Activated CD4-positive, alpha-beta T cell treated with anti-CD3 and anti-CD28 coated beads for 1 hour (primary cell): ENCODE data around the gene CCM2L.

Experiments
- DNase-seq: peaks from one replicate; pipeline ENCODE4 v3.0.0-alpha.2; 2020

The CCM2L gene

DNA sequence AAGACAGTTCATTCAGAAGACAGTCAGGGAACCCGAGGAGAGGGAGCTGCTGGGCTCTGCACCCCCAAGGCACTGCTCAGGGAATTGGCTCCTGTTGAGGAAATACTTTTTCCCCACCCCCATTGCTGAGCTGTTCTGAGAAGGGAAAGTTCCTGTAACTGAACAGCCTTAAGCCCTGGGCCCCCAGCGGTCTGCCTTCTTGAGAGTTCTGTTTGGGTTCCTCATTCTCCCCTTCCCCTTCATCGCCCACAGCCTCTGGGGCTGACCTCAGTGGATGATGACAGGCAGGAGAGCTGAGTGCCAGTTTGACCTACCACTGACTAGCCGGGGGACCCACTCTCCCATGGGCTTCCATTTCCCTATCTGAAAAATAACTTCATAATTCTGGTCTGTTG is 52.5 kb downstream of the CCM2L start:
- no peak for DNase-seq

DNA sequence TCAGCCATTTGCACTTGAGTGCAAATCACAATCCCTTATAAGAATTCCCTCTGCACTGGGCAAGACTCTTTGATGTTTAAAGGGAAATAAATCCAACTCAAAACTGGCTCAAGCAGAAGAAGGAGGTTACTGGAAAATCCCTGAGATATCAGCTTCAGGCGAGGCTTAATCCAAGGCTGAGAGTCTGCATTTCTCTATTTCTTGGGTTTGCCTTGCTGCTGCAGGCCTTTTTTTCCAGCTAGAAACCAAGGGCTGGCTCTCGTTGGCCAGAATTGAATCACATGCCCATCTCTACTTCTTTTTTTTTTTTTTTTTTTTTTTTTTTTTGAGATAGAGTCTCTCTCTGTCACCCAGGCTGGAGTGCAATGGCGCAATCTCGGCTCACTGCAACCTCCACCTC is 53.5 kb downstream of the CCM2L start:
- no peak for DNase-seq

DNA sequence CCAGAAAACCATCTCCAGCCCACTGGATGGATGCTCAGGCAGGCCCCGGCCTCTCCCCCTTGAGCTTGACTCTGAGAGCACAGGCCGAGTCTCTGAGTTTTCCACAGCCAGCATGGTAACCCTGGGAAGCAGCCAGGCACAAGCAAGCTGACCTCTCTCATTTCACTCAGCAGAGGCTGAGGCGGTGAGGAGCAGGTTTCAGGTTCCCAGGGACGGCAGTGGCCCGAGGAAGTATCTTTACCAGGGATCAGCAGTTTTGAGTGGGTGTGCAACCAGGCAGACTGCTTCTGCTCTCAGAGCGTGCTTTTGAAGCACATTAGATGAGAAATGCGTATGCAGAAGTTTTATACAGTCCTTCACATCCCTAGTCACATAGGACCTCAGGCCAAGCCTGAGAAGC is 54.4 kb downstream of the CCM2L start:
- DNase-seq = no peak

GRCh38 chr20:32067234-32067821 is 57.1 kb downstream of the CCM2L start:
- no peak for DNase-seq

GRCh38 chr20:32068174-32068573 is 57.9 kb downstream of the CCM2L start:
- no peak for DNase-seq

- DNase-seq = no peak
Observed at GRCh38 chr20:32069711-32070110, 59.5 kb downstream of the CCM2L start.

GRCh38 chr20:32070282-32070681 is 60.0 kb downstream of the CCM2L start:
- DNase-seq = no peak

- DNase-seq = no peak
Observed at GRCh38 chr20:32070690-32071213, 60.5 kb downstream of the CCM2L start.

- DNase-seq = no peak
Observed at GRCh38 chr20:32071395-32072167, 61.3 kb downstream of the CCM2L start.

DNA sequence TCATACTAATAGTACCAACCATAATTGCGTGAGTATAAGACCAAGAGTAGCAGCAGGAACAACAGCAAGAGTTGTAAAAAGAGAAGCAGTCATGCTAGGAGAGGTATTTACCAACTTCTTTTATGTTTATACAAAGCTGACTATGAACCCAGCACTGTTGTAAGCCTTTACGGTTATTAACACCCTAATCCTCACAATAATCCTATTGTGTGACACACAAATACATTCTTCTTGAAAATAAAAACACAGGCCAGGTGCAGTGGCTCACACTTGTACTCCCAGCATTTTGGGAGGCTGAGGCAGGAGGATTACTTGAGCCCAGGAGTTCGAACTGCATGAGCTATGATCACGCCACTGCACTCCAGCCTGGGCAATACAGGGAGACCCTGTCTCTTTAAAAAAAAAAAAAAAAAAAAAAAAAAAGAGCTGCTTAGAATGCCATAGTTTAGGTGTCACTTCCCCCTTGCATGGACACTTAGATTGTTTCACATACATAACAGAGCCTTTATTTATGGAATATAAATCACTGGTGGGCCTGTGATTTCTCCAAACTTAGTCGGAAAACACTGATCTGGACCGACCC is 62.0 kb downstream of the CCM2L start:
- DNase-seq = no peak

DNA sequence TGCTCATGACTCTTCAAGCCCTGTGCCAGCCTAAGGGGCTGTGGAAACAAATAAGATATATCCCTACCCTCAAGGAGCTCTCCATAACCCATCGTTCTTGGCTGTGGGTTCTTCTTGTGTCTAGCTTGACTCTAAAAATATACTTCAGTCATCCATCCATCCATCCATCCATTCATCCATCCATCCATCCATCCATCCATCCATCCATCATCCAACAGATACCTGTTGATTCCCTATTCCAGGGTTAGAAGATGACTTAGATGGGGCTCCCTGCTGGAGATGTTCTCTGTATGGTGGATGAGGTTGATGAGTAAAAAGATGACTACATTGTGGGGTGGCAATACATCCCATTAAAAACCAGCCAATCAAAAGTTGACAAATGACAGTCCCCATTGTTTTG is 65.3 kb downstream of the CCM2L start:
- DNase-seq = no peak

DNA sequence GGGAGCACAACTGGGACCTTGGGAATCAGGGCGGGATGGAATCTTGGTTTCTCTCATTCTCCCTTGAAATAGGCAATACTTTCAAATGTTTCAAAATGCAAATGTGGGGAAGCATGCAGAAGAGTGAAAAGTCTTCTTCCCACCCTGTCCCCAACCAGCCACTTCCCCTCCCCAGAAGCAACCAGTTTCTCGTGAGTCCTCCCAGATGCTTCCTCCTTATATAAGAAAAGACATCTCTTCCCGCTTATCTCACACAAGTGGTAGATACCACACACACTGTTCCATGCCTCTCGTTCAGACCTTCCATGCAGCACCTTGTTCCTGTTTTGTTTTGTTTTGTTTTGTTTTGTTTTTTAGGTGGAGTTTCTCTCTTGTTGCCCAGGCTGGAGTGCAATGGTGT is 67.0 kb downstream of the CCM2L start:
- no peak for DNase-seq

GRCh38 chr20:32078322-32078721 is 68.1 kb downstream of the CCM2L start:
- no peak for DNase-seq

DNA sequence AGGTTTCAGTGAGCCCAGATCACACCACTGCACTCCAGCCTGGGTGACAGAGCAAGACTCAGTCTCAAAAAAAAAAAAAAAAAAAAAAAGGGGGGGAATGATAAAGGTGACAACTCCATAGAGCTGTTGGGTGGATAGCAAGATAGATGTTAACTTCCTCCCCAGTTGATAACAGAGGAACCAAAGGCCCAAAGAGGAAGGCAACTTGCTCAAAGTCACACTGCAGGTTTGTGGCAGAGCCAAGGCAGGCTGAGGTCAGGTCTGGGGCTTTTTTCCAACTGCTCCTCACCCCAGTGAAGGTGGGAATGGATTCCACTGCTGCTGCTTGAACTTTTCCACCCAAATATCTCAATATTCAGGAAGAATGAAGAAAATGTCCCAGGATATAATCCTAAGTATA is 68.6 kb downstream of the CCM2L start:
- DNase-seq = no peak

DNA sequence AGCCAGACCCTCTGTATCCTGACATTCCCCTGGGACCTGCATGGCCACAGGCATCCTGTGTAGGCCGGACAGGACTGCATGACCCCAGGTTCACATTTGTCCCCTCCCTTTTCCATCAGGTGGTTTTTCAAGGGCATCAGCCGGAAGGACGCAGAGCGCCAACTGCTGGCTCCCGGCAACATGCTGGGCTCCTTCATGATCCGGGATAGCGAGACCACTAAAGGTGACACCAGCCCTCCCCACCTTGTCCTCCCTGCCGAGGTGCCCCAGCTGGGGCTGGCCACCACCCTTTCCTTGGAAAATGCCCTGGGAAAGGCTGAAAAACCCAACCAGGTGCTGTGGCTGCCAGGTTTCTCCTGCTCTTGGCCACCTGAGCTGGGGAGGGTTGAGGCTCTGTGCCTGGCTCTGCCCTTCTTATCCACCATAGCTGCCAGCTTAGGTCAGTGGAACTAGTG is 69.4 kb downstream of the CCM2L start:
- DNase-seq = no peak

DNA sequence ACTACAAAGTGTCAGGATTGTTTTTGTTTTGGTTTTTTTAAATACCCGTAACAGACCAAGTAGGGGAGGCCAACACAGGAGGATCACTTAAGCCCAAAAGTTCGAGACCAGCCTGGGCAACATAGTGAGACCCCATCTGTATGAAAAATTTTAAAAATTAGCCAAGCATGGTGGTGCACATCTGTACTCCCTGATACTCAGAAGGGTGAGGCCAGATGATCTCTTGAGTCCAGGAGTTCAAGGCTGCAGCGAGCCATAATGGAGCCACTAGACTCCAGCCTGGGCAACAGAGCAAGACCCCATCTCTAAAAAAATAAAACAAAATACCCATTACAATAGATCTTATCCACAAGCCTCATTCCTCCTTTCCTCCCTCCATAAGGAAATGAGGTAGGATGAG is 70.5 kb downstream of the CCM2L start:
- no peak for DNase-seq
